ENCODE data around the gene SUPT20HL2.

Gene SUPT20HL2

GRCh38 chrX:24301806-24302205 is 12.1 kb downstream of the SUPT20HL2 start:
- Histone ChIP-seq H3K4me1 (ENCODE audit: insufficient read depth, low read length) (no peaks in the 10 kb centered on the region), H3K4me3 (ENCODE audit: low read length) (no peak overlapping the region), H3K27me3 (ENCODE audit: insufficient read depth, low read length) (peaks cover 2% of the 10 kb centered on the region), H3K9me3 (ENCODE audit: low read length) (no peaks in the 10 kb centered on the region), H3K36me3 (ENCODE audit: insufficient read depth, low read length) (no peaks in the 10 kb centered on the region), H2AFZ (ENCODE audit: low read depth, low read length) (no peak overlapping the region)

DNA sequence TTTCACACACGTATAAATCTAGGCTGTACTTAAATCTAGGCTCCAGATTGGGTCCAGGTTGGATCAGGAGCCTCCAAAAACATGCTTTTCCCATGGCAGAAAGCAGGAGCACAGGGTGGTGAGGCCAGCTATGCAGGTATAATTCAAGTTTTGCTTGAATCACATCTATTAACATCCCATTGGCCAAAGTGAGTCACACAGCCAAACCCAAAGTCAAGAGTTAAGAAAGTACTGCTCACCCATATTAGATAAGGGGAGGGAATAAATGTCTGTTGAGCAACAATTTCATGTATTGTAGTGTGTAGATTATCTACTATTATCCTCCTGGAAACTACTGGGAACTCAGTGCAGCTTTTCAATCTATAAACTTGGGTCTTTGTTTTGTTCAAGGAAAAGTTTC is 12.8 kb downstream of the SUPT20HL2 start:
- Histone ChIP-seq H3K36me3 (ENCODE audit: insufficient read depth, low read length) (no peaks in the 10 kb centered on the region), H3K4me1 (ENCODE audit: insufficient read depth, low read length) (no peaks in the 10 kb centered on the region), H3K9me3 (ENCODE audit: low read length) (no peaks in the 10 kb centered on the region), H3K27me3 (ENCODE audit: insufficient read depth, low read length) (peaks cover 2% of the 10 kb centered on the region), H3K4me3 (ENCODE audit: low read length) (no peak overlapping the region), H2AFZ (ENCODE audit: low read depth, low read length) (no peak overlapping the region)

GRCh38 chrX:24298191-24298590 is 15.7 kb downstream of the SUPT20HL2 start:
- H3K4me3 ChIP-seq (ENCODE audit: low read length): no peak overlapping the region
- no peaks in the 10 kb centered on the region for H3K4me1 ChIP-seq (ENCODE audit: insufficient read depth, low read length)
- H3K36me3 ChIP-seq (ENCODE audit: insufficient read depth, low read length): no peaks in the 10 kb centered on the region
- peaks cover 5% of the 10 kb centered on the region for H3K27me3 ChIP-seq (ENCODE audit: insufficient read depth, low read length)
- no peak overlapping the region for H2AFZ ChIP-seq (ENCODE audit: low read depth, low read length)
- no peaks in the 10 kb centered on the region for H3K9me3 ChIP-seq (ENCODE audit: low read length)

GRCh38 chrX:24294619-24295018 is 19.2 kb downstream of the SUPT20HL2 start:
- H3K9me3 ChIP-seq (ENCODE audit: low read length): no peaks in the 10 kb centered on the region
- H2AFZ ChIP-seq (ENCODE audit: low read depth, low read length): no peak overlapping the region
- H3K27me3 ChIP-seq (ENCODE audit: insufficient read depth, low read length): peaks cover 15% of the 10 kb centered on the region
- H3K4me3 ChIP-seq (ENCODE audit: low read length): no peak overlapping the region
- H3K36me3 ChIP-seq (ENCODE audit: insufficient read depth, low read length): no peaks in the 10 kb centered on the region
- no peaks in the 10 kb centered on the region for H3K4me1 ChIP-seq (ENCODE audit: insufficient read depth, low read length)

GRCh38 chrX:24293412-24293811 is 20.5 kb downstream of the SUPT20HL2 start:
- Histone ChIP-seq H2AFZ (ENCODE audit: low read depth, low read length) (no peak overlapping the region), H3K27me3 (ENCODE audit: insufficient read depth, low read length) (peaks cover 15% of the 10 kb centered on the region), H3K4me3 (ENCODE audit: low read length) (no peak overlapping the region), H3K36me3 (ENCODE audit: insufficient read depth, low read length) (no peaks in the 10 kb centered on the region), H3K9me3 (ENCODE audit: low read length) (no peaks in the 10 kb centered on the region), H3K4me1 (ENCODE audit: insufficient read depth, low read length) (no peaks in the 10 kb centered on the region)

DNA sequence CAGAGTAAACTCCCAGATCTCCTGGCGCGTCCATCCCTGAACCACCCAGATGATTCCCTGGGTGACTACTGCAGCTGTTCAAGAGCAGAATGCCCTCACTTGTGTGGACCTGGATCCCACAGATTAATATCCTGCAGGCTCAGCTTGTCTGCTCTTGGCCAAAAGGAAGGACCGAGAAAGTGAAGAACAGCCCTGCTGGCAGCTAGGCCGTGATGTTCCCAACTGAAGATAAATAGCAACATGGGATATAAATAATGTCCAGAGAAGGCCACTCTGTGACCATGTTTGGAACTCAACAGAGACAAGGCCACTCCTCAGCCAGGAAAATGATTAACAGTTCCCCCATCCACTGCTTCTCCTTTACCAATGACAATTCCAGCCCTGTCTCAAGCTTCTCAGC is 21.5 kb downstream of the SUPT20HL2 start:
- Histone ChIP-seq H3K4me3 (ENCODE audit: low read length) (no peak overlapping the region), H3K27me3 (ENCODE audit: insufficient read depth, low read length) (peaks cover 15% of the 10 kb centered on the region), H2AFZ (ENCODE audit: low read depth, low read length) (no peak overlapping the region), H3K4me1 (ENCODE audit: insufficient read depth, low read length) (no peaks in the 10 kb centered on the region), H3K36me3 (ENCODE audit: insufficient read depth, low read length) (no peaks in the 10 kb centered on the region), H3K9me3 (ENCODE audit: low read length) (no peaks in the 10 kb centered on the region)

GRCh38 chrX:24285082-24285481 is 28.8 kb downstream of the SUPT20HL2 start:
- Histone ChIP-seq H2AFZ (ENCODE audit: low read depth, low read length) (no peak overlapping the region), H3K27me3 (ENCODE audit: insufficient read depth, low read length) (peaks cover 5% of the 10 kb centered on the region), H3K4me1 (ENCODE audit: insufficient read depth, low read length) (no peaks in the 10 kb centered on the region), H3K9me3 (ENCODE audit: low read length) (no peaks in the 10 kb centered on the region), H3K4me3 (ENCODE audit: low read length) (no peak overlapping the region), H3K36me3 (ENCODE audit: insufficient read depth, low read length) (no peaks in the 10 kb centered on the region)

DNA sequence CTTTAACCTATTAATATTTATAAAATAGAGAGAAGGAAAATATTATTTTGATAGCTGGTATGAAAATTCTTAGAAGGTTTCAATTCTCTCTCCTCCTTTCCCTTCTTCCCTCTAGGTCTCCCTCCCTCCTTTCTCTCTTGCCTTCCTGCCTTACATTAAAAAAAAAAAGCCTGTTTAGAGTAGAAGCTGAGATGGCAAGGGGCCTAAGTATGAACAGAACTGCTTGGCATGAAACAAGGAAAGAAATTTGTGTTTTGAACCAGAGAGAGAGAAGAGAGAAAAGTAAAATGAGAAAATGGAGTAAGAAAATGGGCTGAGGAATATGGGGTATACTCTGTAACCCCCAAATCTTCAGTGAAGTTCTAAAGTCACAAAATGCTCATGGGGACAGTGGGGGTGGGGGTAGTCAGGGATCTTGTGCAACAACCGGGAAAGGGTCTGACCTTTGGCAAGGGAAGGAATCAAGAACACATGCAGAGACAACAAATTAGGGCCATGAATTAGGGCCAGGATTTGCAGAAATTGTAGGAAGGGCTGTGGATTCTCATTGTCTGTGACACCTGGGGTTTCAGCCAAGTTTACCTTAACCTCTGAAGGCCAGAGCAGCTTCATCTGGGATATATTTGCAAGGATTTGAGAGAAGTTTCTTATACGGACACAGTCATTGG is 30.6 kb downstream of the SUPT20HL2 start:
- Histone ChIP-seq H3K36me3 (ENCODE audit: insufficient read depth, low read length) (no peaks in the 10 kb centered on the region), H3K4me3 (ENCODE audit: low read length) (no peak overlapping the region), H3K27me3 (ENCODE audit: insufficient read depth, low read length) (peaks cover 5% of the 10 kb centered on the region), H2AFZ (ENCODE audit: low read depth, low read length) (no peak overlapping the region), H3K9me3 (ENCODE audit: low read length) (no peaks in the 10 kb centered on the region), H3K4me1 (ENCODE audit: insufficient read depth, low read length) (no peaks in the 10 kb centered on the region)

- Histone ChIP-seq H3K36me3 (ENCODE audit: insufficient read depth, low read length) (no peaks in the 10 kb centered on the region), H3K27me3 (ENCODE audit: insufficient read depth, low read length) (peaks cover 5% of the 10 kb centered on the region), H3K4me3 (ENCODE audit: low read length) (no peak overlapping the region), H2AFZ (ENCODE audit: low read depth, low read length) (no peak overlapping the region), H3K9me3 (ENCODE audit: low read length) (no peaks in the 10 kb centered on the region), H3K4me1 (ENCODE audit: insufficient read depth, low read length) (no peaks in the 10 kb centered on the region)
These were observed 31.3 kb downstream of the SUPT20HL2 start for GRCh38 chrX:24282381-24283126.

GRCh38 chrX:24277405-24277804 is 36.5 kb downstream of the SUPT20HL2 start:
- Histone ChIP-seq H3K4me3 (ENCODE audit: low read length) (no peak overlapping the region), H2AFZ (ENCODE audit: low read depth, low read length) (no peak overlapping the region), H3K4me1 (ENCODE audit: insufficient read depth, low read length) (no peaks in the 10 kb centered on the region), H3K27me3 (ENCODE audit: insufficient read depth, low read length) (peaks cover 4% of the 10 kb centered on the region), H3K36me3 (ENCODE audit: insufficient read depth, low read length) (no peaks in the 10 kb centered on the region), H3K9me3 (ENCODE audit: low read length) (no peaks in the 10 kb centered on the region)

DNA sequence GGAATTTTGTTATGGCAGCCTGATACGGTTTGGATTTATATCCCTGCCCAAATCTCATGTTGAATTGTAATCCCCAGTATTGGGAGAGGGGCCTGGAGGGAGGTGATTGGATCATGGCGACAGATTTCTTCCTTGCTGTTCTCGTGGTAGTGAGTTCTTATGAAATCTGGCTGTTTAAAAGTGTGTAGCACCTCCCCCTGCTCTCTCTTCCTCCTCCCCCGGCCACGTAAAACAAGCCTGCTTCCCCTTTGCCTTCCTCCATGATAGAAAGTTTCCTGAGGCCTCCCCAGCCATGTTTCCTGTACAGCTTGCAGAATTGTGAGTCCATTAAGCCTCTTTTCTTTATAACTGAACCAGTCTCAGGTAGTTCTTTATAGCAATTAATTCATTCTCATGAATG is 37.9 kb downstream of the SUPT20HL2 start:
- H3K4me3 ChIP-seq (ENCODE audit: low read length): no peak overlapping the region
- H3K4me1 ChIP-seq (ENCODE audit: insufficient read depth, low read length): no peaks in the 10 kb centered on the region
- no peak overlapping the region for H2AFZ ChIP-seq (ENCODE audit: low read depth, low read length)

DNA sequence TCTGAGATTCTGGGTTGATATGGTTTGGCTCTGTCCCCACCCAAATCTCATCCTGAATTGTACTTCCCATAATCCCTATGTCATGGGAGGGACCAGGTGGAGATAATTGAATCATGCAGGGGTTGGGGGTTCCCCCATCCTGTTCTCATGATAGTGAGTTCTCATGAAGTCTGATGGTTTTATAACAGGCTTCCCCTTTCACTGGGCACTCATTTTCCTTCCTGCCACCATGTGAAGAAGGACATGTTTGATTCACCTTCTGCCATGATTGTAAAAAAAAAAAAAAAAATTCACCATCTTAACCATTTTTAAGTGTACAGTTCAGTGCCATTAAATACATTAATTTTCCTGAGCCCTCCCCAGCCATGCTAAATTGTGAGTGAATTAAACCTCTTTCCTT is 42.6 kb downstream of the SUPT20HL2 start:
- Histone ChIP-seq H3K4me3 (ENCODE audit: low read length) (no peak overlapping the region), H2AFZ (ENCODE audit: low read depth, low read length) (no peak overlapping the region), H3K27me3 (ENCODE audit: insufficient read depth, low read length) (no peaks in the 10 kb centered on the region), H3K9me3 (ENCODE audit: low read length) (no peaks in the 10 kb centered on the region), H3K36me3 (ENCODE audit: insufficient read depth, low read length) (no peaks in the 10 kb centered on the region), H3K4me1 (ENCODE audit: insufficient read depth, low read length) (no peaks in the 10 kb centered on the region)

More for the DNA sequence above, 37.9 kb downstream of the SUPT20HL2 start:
- H3K9me3 ChIP-seq (ENCODE audit: low read length): no peaks in the 10 kb centered on the region
- H3K36me3 ChIP-seq (ENCODE audit: insufficient read depth, low read length): no peaks in the 10 kb centered on the region
- no peaks in the 10 kb centered on the region for H3K27me3 ChIP-seq (ENCODE audit: insufficient read depth, low read length)

GRCh38 chrX:24268786-24269185 is 45.1 kb downstream of the SUPT20HL2 start:
- no peak overlapping the region for H3K4me3 ChIP-seq (ENCODE audit: low read length)
- H3K36me3 ChIP-seq (ENCODE audit: insufficient read depth, low read length): no peaks in the 10 kb centered on the region
- H2AFZ ChIP-seq (ENCODE audit: low read depth, low read length): no peak overlapping the region
- H3K9me3 ChIP-seq (ENCODE audit: low read length): no peaks in the 10 kb centered on the region
- H3K4me1 ChIP-seq (ENCODE audit: insufficient read depth, low read length): no peaks in the 10 kb centered on the region
- no peaks in the 10 kb centered on the region for H3K27me3 ChIP-seq (ENCODE audit: insufficient read depth, low read length)
